H1 (cell line): ENCODE measurements around the gene EEIG1. TPM values are rescaled to one million over a fixed set of nuclear protein-coding genes. Genes with fewer than 3 reads are reported as not detected.

Experiments used
- CTCF ChIA-PET: fragments of 300-600 bp; sonication (Branson Sonifier 250); formaldehyde crosslinking; loops from one replicate; lab custom pipeline; 2021; ENCODE audit not compliant: partially characterized antibody; lab: Charles Lee
- POLR2A ChIA-PET: fragments of 300-600 bp; sonication (Branson Sonifier 250); formaldehyde crosslinking; loops from one replicate; lab custom pipeline; 2021; ENCODE audit warnings: inconsistent platforms; ENCODE audit not compliant: partially characterized antibody; lab: Charles Lee
- DNase-seq, 2 experiments: peaks; one replicate each; pipeline versions ENCODE4 v3.0.0 to v3.0.0-alpha.2; 2010 to 2022; ENCODE audit warnings: low spot score in 2 of 2, low read depth in 1 of 2, mixed read lengths in 1 of 2
- FAIRE-seq: peaks from 2 replicates; lab custom pipeline; 2011; peaks lifted over from hg19 to GRCh38; lab: Jason Lieb, UNC
- H2AFZ ChIP-seq: 2 replicates; pipeline ENCODE4 v1.8.1; 2012; ENCODE audit warnings: low read length, inconsistent platforms
- H2AK5ac ChIP-seq: 2 replicates; pipeline ENCODE4 v1.6.1; 2013; ENCODE audit warnings: low read depth, low read length
- H2BK120ac ChIP-seq: replicated peaks from 2 replicates; pipeline ENCODE3; 2013; ENCODE audit warnings: low read depth, low read length, inconsistent platforms
- H2BK12ac ChIP-seq: 2 replicates; pipeline ENCODE4 v1.6.1; 2013; ENCODE audit warnings: low read depth, low read length
- H2BK15ac ChIP-seq: 2 replicates; pipeline ENCODE4 v1.6.1; 2013; ENCODE audit warnings: low read length
- H2BK20ac ChIP-seq: 2 replicates; pipeline ENCODE4 v1.6.1; 2013; ENCODE audit warnings: low read length
- H2BK5ac ChIP-seq: 2 replicates; pipeline ENCODE4 v1.6.1; 2013; ENCODE audit warnings: low read depth, low read length
- H3K14ac ChIP-seq: 2 replicates; pipeline ENCODE4 v1.6.1; 2013; ENCODE audit warnings: inconsistent platforms; ENCODE audit not compliant: insufficient read length
- H3K18ac ChIP-seq: 2 replicates; pipeline ENCODE4 v1.6.1; 2013; ENCODE audit warnings: low read length; ENCODE audit errors: extremely low read depth
- H3K23ac ChIP-seq: 2 replicates; pipeline ENCODE4 v1.6.1; 2013; ENCODE audit warnings: inconsistent platforms; ENCODE audit not compliant: insufficient read length
- H3K23me2 ChIP-seq: 2 replicates; pipeline ENCODE4 v1.6.1; 2013; ENCODE audit warnings: low read depth, low read length
- H3K27ac ChIP-seq: 2 replicates; pipeline ENCODE4 v1.6.1; 2011; ENCODE audit warnings: low read depth, low read length, inconsistent platforms
- H3K27me3 ChIP-seq, 4 experiments: replicated peaks in 1 of 4; 1 replicate in 1 of 4; 2 replicates in 3 of 4; pipeline versions ENCODE4 v1.6.1 to v1.8.1; 2011 to 2013; ENCODE audit warnings: low read length in 3 of 4, mild to moderate bottlenecking in 3 of 4, inconsistent platforms in 2 of 4, mixed read lengths in 2 of 4, moderate library complexity in 1 of 4; ENCODE audit not compliant: control insufficient read depth in 3 of 4, insufficient read depth in 3 of 4; ENCODE audit errors: extremely low read depth in 1 of 4
- H3K36me3 ChIP-seq, 4 experiments: 2 replicates each; pipeline versions ENCODE4 v1.6.1 to v1.8.1; 2011 to 2013; ENCODE audit warnings: mild to moderate bottlenecking in 4 of 4, low read length in 3 of 4, moderate library complexity in 2 of 4, control low read depth in 1 of 4, inconsistent platforms in 1 of 4; ENCODE audit not compliant: insufficient read depth in 4 of 4, control insufficient read depth in 2 of 4
- H3K4ac ChIP-seq: replicated peaks from 2 replicates; pipeline ENCODE3; 2013; ENCODE audit warnings: low read length, low read depth, mixed read lengths, inconsistent platforms; ENCODE audit not compliant: insufficient read length
- H3K4me1 ChIP-seq, 4 experiments: replicated peaks in 1 of 4; 1 replicate in 1 of 4; 2 replicates in 3 of 4; pipeline versions ENCODE4 v1.6.1 to v1.8.1; 2011 to 2013; ENCODE audit warnings: low read length in 3 of 4, inconsistent platforms in 2 of 4, mixed read lengths in 1 of 4; ENCODE audit not compliant: insufficient read depth in 4 of 4, control insufficient read depth in 3 of 4
- H3K4me2 ChIP-seq, 2 experiments: 2 replicates each; pipeline versions ENCODE4 v1.6.1 to v1.8.1; 2011 to 2013; ENCODE audit warnings: low read depth in 2 of 2, low read length in 2 of 2, control low read depth in 1 of 2, inconsistent platforms in 1 of 2, mild to moderate bottlenecking in 1 of 2; ENCODE audit not compliant: insufficient read depth in 1 of 2
- H3K4me3 ChIP-seq, 4 experiments: fragments of 200-600, 300-600 bp in 1 of 4; sonication (generic), shearing (Covaris generic), sonication (Bioruptor Twin) in 1 of 4; 2 replicates each; pipeline versions ENCODE4 v1.5.1 to v1.8.1; 2011 to 2016; ENCODE audit warnings: low read length in 4 of 4, low read depth in 3 of 4, control low read depth in 2 of 4, inconsistent platforms in 2 of 4, mild to moderate bottlenecking in 2 of 4, mixed read lengths in 1 of 4, moderate library complexity in 1 of 4; ENCODE audit not compliant: insufficient read depth in 2 of 4; ENCODE audit errors: extremely low read depth in 1 of 4
- H3K56ac ChIP-seq: replicated peaks from 2 replicates; pipeline ENCODE3; 2013; ENCODE audit warnings: low read depth, mild to moderate bottlenecking, mixed read lengths, low read length, inconsistent platforms; ENCODE audit not compliant: insufficient read length
- H3K79me1 ChIP-seq: 2 replicates; pipeline ENCODE4 v1.6.1; 2013; ENCODE audit warnings: low read depth, low read length, control low read depth
- H3K79me2 ChIP-seq, 2 experiments: 2 replicates each; pipeline versions ENCODE4 v1.6.1 to v1.8.1; 2012 to 2013; ENCODE audit warnings: low read length in 2 of 2, mild to moderate bottlenecking in 2 of 2, inconsistent platforms in 1 of 2; ENCODE audit not compliant: insufficient read depth in 2 of 2, control insufficient read depth in 1 of 2
- H3K9ac ChIP-seq, 4 experiments: replicated peaks in 1 of 4; 1 replicate in 1 of 4; 2 replicates in 3 of 4; pipeline versions ENCODE4 v1.6.1 to v1.8.1; 2011 to 2013; ENCODE audit warnings: low read depth in 3 of 4, low read length in 3 of 4, control low read depth in 2 of 4, mild to moderate bottlenecking in 2 of 4, moderate library complexity in 2 of 4, inconsistent platforms in 1 of 4; ENCODE audit errors: extremely low read depth in 1 of 4
- H3K9me3 ChIP-seq, 2 experiments: 2 replicates each; pipeline versions ENCODE4 v1.6.1 to v1.8.1; 2012 to 2013; ENCODE audit warnings: mild to moderate bottlenecking in 2 of 2, moderate library complexity in 2 of 2, control low read depth in 1 of 2, inconsistent platforms in 1 of 2, low read depth in 1 of 2, low read length in 1 of 2, mixed read lengths in 1 of 2; ENCODE audit not compliant: insufficient read depth in 2 of 2
- H4K20me1 ChIP-seq, 2 experiments: replicated peaks in 1 of 2; 2 replicates each; pipeline versions ENCODE3 to v1.8.1; 2011 to 2013; ENCODE audit warnings: inconsistent platforms in 2 of 2, low read length in 2 of 2, mild to moderate bottlenecking in 1 of 2; ENCODE audit not compliant: insufficient read depth in 2 of 2, control insufficient read depth in 1 of 2
- H4K5ac ChIP-seq: 2 replicates; pipeline ENCODE4 v1.6.1; 2013; ENCODE audit warnings: low read length, low read depth, mixed read lengths, inconsistent platforms; ENCODE audit not compliant: insufficient read length
- H4K8ac ChIP-seq: 2 replicates; pipeline ENCODE4 v1.8.0; 2013; ENCODE audit warnings: mild to moderate bottlenecking, moderate library complexity, low read length, inconsistent platforms; ENCODE audit not compliant: insufficient read depth; ENCODE audit errors: extremely low read depth
- H4K91ac ChIP-seq: replicated peaks from 2 replicates; pipeline ENCODE3; 2013; ENCODE audit warnings: low read length, mixed read lengths, inconsistent platforms; ENCODE audit not compliant: insufficient read length
- KDM1A ChIP-seq: fragments of 200-600, 300-600 bp; sonication (generic); IDR thresholded peaks from 2 replicates; pipeline ENCODE4 v1.7.1; 2016; ENCODE audit warnings: mild to moderate bottlenecking, low read length, borderline replicate concordance
- RFX5 ChIP-seq: IDR thresholded peaks from 2 replicates; pipeline ENCODE4 v1.6.1; 2011; ENCODE audit warnings: low read depth, low read length, improper control_type of control experiment, borderline replicate concordance
- WGBS, 2 experiments: shearing (Covaris generic) in 1 of 2; methylation state at CpG; one replicate each; pipeline versions ENCODE4 v1.1.6 to v1.1.7; 2013 to 2015; ENCODE audit warnings: low lambda C conversion rate in 2 of 2, mixed read lengths in 2 of 2, inconsistent platforms in 1 of 2, low coverage in 1 of 2, missing lambda C conversion rate in 1 of 2; ENCODE audit not compliant: insufficient replicate concordance in 2 of 2, insufficient coverage in 1 of 2, insufficient read length in 1 of 2; ENCODE audit errors: extremely low coverage in 1 of 2, missing lambda C conversion rate in 1 of 2; 5-methylcytosine and 5-hydroxymethylcytosine counted together
- polyA plus RNA-seq, 7 experiments: library from polyadenylated mRNA; depleted of rRNA in 3 of 7; stranded (reverse) in 5 of 7; unstranded in 2 of 7; fragments of >200 nt in 5 of 7; fragments of 200-250 nt in 2 of 7; gene quantifications; 1 replicate in 5 of 7; 2 replicates in 1 of 7; 4 replicates in 1 of 7; pipeline versions ENCODE4 v1.2.1 to v1.2.3, GENCODE V29; 2011 to 2013; ENCODE audit warnings: missing spikeins in 2 of 7, mixed read lengths in 2 of 7
- total RNA-seq: library from RNA; stranded (reverse); fragmentation: NEBNext Ultra II Directional; extraction: Animal tissue kit (Norgen Biotek cat#: 25700); gene quantifications from 2 replicates; pipeline ENCODE4 v1.2.1, GENCODE V29; 2021

The EEIG1 gene
- total and polyA plus RNA-seq, 2 of the 8 experiments (the other 6 are each of a cell fraction or from before 2014, with no cell fraction given): 29.8 to 50.8 TPM

DNA sequence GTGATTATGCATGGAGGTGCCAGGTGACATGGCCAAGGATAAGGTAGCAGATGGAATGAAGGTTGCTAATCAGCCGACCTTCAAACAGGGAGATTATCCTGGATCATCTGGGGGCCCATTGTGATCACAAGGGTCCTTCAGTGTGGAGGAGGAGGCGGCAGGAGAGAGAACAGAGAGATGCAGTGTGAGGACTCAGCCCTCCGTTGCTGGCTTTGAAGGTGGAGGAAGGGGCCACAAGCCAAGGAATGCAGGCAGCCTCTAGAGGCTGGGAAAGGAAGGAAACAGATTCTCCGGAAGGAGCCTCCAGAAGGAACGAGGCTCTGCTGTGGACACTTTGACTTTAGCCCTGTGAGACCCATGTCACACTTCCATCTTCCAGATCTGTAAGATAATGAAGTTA lies 27.4 kb upstream of the EEIG1 start:
- Histone ChIP-seq H3K9ac (no peak overlapping the region), H2AFZ (no peak overlapping the region), H4K91ac (no peak overlapping the region), H3K79me2 (no peaks in the 10 kb centered on the region), H3K27ac (no peak overlapping the region), H3K79me1 (no peaks in the 10 kb centered on the region), H3K9me3 (peaks cover 0 to 3% of the 10 kb centered on the region in 2 experiments; a peak in 1 of 4 replicates), H3K23ac (no peak overlapping the region), H3K14ac (no peak overlapping the region), H2BK20ac (0 out of 2 replicates have a peak overlapping the region, but pooled peaks have one; percentile 9), H2BK5ac (no peak overlapping the region), H3K4me1 (peaks cover 4 to 7% (median 6%) of the 10 kb centered on the region in 4 experiments; a peak in 6 of 7 replicates), H3K23me2 (no peaks in the 10 kb centered on the region), H2BK12ac (no peak overlapping the region), H3K56ac (no peak overlapping the region), H2BK15ac (no peak overlapping the region), H3K4me3 (no peak overlapping the region), H3K4ac (no peak overlapping the region), H4K5ac (no peak overlapping the region), H3K36me3 (no peaks in the 10 kb centered on the region), H4K8ac (no peak overlapping the region), H3K27me3 (no peaks in the 10 kb centered on the region), H2BK120ac (no peak overlapping the region), H4K20me1 (no peaks in the 10 kb centered on the region), H3K18ac (no peak overlapping the region), H2AK5ac (no peak overlapping the region), H3K4me2 (no peak overlapping the region)
- DNase-seq (no peak), FAIRE-seq (no peak)
- ChIA-PET POLR2A (no interaction called here), CTCF (interaction anchor here (0.9 to 2.1 kb wide), 3 partner anchors 27 to 65 kb away, joined by 3 to 10 read pairs (median 3); no protein-coding TSS in a partner anchor)
- TF ChIP-seq KDM1A (peak; percentile 78; the same call in 1 of the 2 replicates), RFX5 (no peak)
- WGBS, 2 experiments: 88% methylated on average over 4 of the region's 5 CpGs; no CpG with 5 or more reads in 1 of the 2 experiments
